PFSK-1 (cell line): ENCODE results near the gene ELMOD3.

ENCODE experiments used
- FOXP2 ChIP-seq: optimal IDR thresholded peaks from 2 replicates; pipeline ENCODE3; 2011; ENCODE audit warnings: borderline replicate concordance, control low read depth, inconsistent platforms; ENCODE audit not compliant: insufficient read depth; ENCODE audit errors: extremely low read length, extremely low read depth
- POLR2AphosphoS5 ChIP-seq: IDR thresholded peaks from 2 replicates; pipeline ENCODE4 v1.6.1; 2012; ENCODE audit warnings: low read depth, mild to moderate bottlenecking, control low read depth, low read length, moderate library complexity
- REST ChIP-seq, 2 experiments: IDR thresholded peaks; 2 replicates each; pipeline versions ENCODE4 v1.6.1 to v1.8.0; 2011 to 2012; ENCODE audit warnings: low read depth in 2 of 2, low read length in 2 of 2, control low read depth in 1 of 2, inconsistent platforms in 1 of 2, mild to moderate bottlenecking in 1 of 2, moderate library complexity in 1 of 2; ENCODE audit not compliant: insufficient read depth in 1 of 2
- SIN3A ChIP-seq: IDR thresholded peaks from 2 replicates; pipeline ENCODE4 v1.6.1; 2012; ENCODE audit warnings: mild to moderate bottlenecking, low read length, moderate library complexity, borderline replicate concordance; ENCODE audit not compliant: insufficient read depth
- TAF1 ChIP-seq: IDR thresholded peaks from 2 replicates; pipeline ENCODE4 v1.6.1; 2012; ENCODE audit warnings: low read length, control low read depth, borderline replicate concordance; ENCODE audit not compliant: insufficient read depth

The ELMOD3 gene

GRCh38 chr2:85341269-85342029 lies 13.1 kb upstream of the ELMOD3 start:
- TF ChIP-seq POLR2AphosphoS5: no peak
- TF ChIP-seq FOXP2: no peak
- TF ChIP-seq TAF1: no peak
- no peak for TF ChIP-seq SIN3A
- no peak for TF ChIP-seq REST (IDR thresholded peaks at IDR 0.05; ENCODE audit: insufficient read depth in 1 of 2, low read depth in 2 of 2, low read length in 2 of 2)

- no peak for TF ChIP-seq TAF1
- no peak for TF ChIP-seq REST (IDR thresholded peaks at IDR 0.05; ENCODE audit: insufficient read depth in 1 of 2, low read depth in 2 of 2, low read length in 2 of 2)
- no peak for TF ChIP-seq SIN3A
- no peak for TF ChIP-seq POLR2AphosphoS5
- TF ChIP-seq FOXP2: no peak
Measured at GRCh38 chr2:85342156-85342555, 12.4 kb upstream of the ELMOD3 start.

- TF ChIP-seq FOXP2 (no peak), TAF1 (no peak), REST (IDR thresholded peaks at IDR 0.05; ENCODE audit: insufficient read depth in 1 of 2, low read depth in 2 of 2, low read length in 2 of 2) (no peak), POLR2AphosphoS5 (no peak), SIN3A (no peak)
Measured at GRCh38 chr2:85344356-85344954, 10.1 kb upstream of the ELMOD3 start.

- TF ChIP-seq TAF1: no peak
- TF ChIP-seq SIN3A: no peak
- no peak for TF ChIP-seq FOXP2
- no peak for TF ChIP-seq POLR2AphosphoS5
- no peak for TF ChIP-seq REST (IDR thresholded peaks at IDR 0.05; ENCODE audit: insufficient read depth in 1 of 2, low read depth in 2 of 2, low read length in 2 of 2)
Measured at GRCh38 chr2:85347599-85347998, 7.0 kb upstream of the ELMOD3 start.
